SJSA1 (cell line): ENCODE data around the gene POLR2L. TPM values are rescaled to one million over a fixed set of nuclear protein-coding genes. Genes with fewer than 3 reads are reported as not detected.
A peak's percentile ranks its signal among the peaks of the same experiment; 100 is the strongest.

ENCODE experiments used
- DNase-seq, 2 experiments: peaks; one replicate each; pipeline ENCODE4 v3.0.0-alpha.2; 2015 to 2020; ENCODE audit warnings: low spot score in 2 of 2, low read depth in 1 of 2
- H3K27ac ChIP-seq: fragments of 250-450 bp; sonication (Bioruptor Pico); 2 replicates; pipeline ENCODE4 v1.5.1; 2020; ENCODE audit warnings: mild to moderate bottlenecking, moderate library complexity
- H3K27me3 ChIP-seq: fragments of 250-450 bp; sonication (Bioruptor Pico); replicated peaks from 2 replicates; pipeline ENCODE4 v1.5.1; 2020; ENCODE audit warnings: mild to moderate bottlenecking, moderate library complexity
- H3K36me3 ChIP-seq: fragments of 250-450 bp; sonication (Bioruptor Pico); 2 replicates; pipeline ENCODE4 v1.5.1; 2020; ENCODE audit warnings: mild to moderate bottlenecking
- H3K4me1 ChIP-seq: fragments of 250-450 bp; sonication (Bioruptor Pico); replicated peaks from 2 replicates; pipeline ENCODE4 v1.6.1; 2021; ENCODE audit warnings: mild to moderate bottlenecking
- H3K4me3 ChIP-seq: fragments of 250-450 bp; sonication (Bioruptor Pico); 2 replicates; pipeline ENCODE4 v1.5.1; 2020; ENCODE audit warnings: mild to moderate bottlenecking
- H3K9me3 ChIP-seq: fragments of 250-450 bp; sonication (Bioruptor Pico); replicated peaks from 2 replicates; pipeline ENCODE4 v1.5.1; 2020; ENCODE audit warnings: mild to moderate bottlenecking
- total RNA-seq: library from RNA; depleted of rRNA; stranded (reverse); fragments of >200 nt; shearing (Covaris generic); gene quantifications from 2 replicates; pipeline ENCODE4 v1.2.3, GENCODE V29; 2014

The POLR2L gene
- total RNA-seq, 1 experiment from 2014 or later: 75.8 TPM

DNA sequence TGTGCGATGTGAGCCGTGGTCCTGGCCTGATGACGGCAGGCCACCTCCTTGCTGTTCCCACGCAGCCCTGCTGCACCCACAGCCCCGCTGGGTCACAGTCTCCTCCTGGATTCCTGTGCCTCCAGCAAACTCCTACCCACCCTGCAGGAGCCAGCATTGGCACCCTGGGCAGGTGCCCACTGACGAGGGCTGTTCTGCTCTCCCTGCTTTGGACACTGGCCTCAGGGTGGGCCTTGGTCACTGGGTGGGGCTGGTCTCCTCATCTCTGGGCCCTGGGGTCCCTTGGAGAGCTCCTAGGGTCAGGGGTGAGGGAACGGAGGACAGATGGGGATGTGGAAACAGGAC is 13.0 kb upstream of the POLR2L start:
- Histone ChIP-seq H3K27me3 (no peaks in the 10 kb centered on the region), H3K4me1 (no peaks in the 10 kb centered on the region), H3K4me3 (no peak overlapping the region), H3K36me3 (peaks cover 4% of the 10 kb centered on the region; the same call in 1 of the 2 replicates), H3K27ac (no peak overlapping the region), H3K9me3 (no peaks in the 10 kb centered on the region)
- DNase-seq: no peak

- H3K27ac ChIP-seq: no peak overlapping the region
- H3K4me1 ChIP-seq: no peaks in the 10 kb centered on the region
- no peaks in the 10 kb centered on the region for H3K27me3 ChIP-seq
- DNase-seq: no peak
- peaks cover 4% of the 10 kb centered on the region; the same call in 1 of the 2 replicates for H3K36me3 ChIP-seq
- H3K9me3 ChIP-seq: no peaks in the 10 kb centered on the region
- no peak overlapping the region for H3K4me3 ChIP-seq
Measured at GRCh38 chr11:854601-855329, 12.4 kb upstream of the POLR2L start.

GRCh38 chr11:853682-854448 is 11.5 kb upstream of the POLR2L start:
- Histone ChIP-seq H3K4me3 (no peak overlapping the region), H3K4me1 (no peaks in the 10 kb centered on the region), H3K36me3 (peaks cover 4% of the 10 kb centered on the region; the same call in 1 of the 2 replicates), H3K9me3 (no peaks in the 10 kb centered on the region), H3K27ac (no peak overlapping the region), H3K27me3 (no peaks in the 10 kb centered on the region)
- DNase-seq: no peak

DNA sequence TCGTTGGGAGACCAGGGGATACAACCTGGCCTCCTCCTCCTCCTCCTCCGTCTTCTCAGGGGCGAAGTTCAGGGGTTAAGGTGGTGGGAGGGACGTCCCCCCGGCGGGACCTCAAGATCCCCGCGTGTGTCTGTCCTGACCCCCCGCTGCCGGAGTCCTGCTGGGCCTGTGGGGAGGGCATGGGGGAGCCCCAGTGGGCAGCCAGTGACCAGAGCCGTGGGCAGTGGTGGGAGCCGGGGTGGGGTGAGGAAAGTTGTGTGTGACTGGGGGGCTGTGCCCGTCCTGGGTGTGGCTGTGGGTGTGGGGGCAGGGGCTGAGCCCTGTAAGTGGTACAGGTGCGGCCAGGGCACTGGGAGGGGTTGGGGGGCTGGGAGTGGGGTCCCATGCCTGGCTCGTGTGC is 10.4 kb upstream of the POLR2L start:
- no peak overlapping the region for H3K27ac ChIP-seq
- no peak overlapping the region for H3K4me3 ChIP-seq
- H3K27me3 ChIP-seq: no peaks in the 10 kb centered on the region
- H3K4me1 ChIP-seq: no peaks in the 10 kb centered on the region
- DNase-seq: no peak
- H3K9me3 ChIP-seq: no peaks in the 10 kb centered on the region
- peaks cover 6% of the 10 kb centered on the region; the same call in 1 of the 2 replicates for H3K36me3 ChIP-seq

GRCh38 chr11:850775-851763 is 8.7 kb upstream of the POLR2L start:
- no peak overlapping the region for H3K27ac ChIP-seq
- no peak overlapping the region for H3K4me3 ChIP-seq
- no peak for DNase-seq
- no peaks in the 10 kb centered on the region for H3K9me3 ChIP-seq
- H3K27me3 ChIP-seq: no peaks in the 10 kb centered on the region
- H3K36me3 ChIP-seq: peaks cover 6% of the 10 kb centered on the region; the same call in 1 of the 2 replicates
- peaks cover 6% of the 10 kb centered on the region for H3K4me1 ChIP-seq

DNA sequence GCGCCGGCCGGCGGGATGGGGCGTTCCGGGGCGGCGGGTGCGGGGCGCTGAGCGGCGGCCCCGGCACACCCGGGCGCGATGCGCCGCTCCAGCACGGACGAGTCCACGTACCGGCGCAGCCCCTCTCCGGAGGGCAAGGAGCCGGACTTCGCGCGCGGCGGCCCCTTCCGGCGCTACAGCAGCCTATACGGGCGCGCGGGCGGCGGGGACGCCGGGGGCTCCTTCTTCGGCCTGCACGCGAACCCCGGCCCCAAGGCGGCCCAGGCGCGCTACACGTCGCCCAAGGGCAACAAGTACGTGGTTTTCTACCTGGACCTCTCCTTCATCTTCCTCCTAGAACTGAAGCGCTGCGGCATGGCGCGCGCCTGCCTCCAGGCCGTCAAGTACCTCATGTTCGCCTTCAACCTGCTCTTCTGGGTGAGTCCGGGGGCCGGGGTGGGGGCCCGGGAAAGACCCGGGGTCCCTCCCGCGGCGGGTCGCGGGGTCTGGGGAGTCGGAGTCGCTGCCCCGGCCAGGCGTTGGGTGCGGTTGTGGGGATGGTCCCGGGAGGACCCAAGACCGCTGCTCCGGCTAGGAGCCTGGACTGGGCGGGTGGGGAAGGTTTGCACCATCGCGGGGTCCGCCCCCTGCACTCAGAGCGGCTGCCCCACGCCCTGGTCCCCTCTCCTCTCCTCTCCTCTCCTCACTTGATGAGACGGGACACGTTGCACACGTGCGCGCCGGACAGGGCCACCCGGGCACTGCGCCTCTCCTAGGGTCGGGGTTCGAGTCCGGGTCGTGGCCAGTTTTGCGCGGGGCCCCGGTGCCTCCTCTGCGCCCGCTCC is 7.8 kb upstream of the POLR2L start:
- H3K27me3 ChIP-seq: no peaks in the 10 kb centered on the region

GRCh38 chr11:849104-849824 is 6.9 kb upstream of the POLR2L start:
- no peak overlapping the region for H3K27ac ChIP-seq
- no peaks in the 10 kb centered on the region for H3K9me3 ChIP-seq
- peaks cover 22% of the 10 kb centered on the region for H3K4me1 ChIP-seq
- no peaks in the 10 kb centered on the region for H3K27me3 ChIP-seq
- peaks cover 6% of the 10 kb centered on the region; the same call in 1 of the 2 replicates for H3K36me3 ChIP-seq
- no peak for DNase-seq
- no peak overlapping the region for H3K4me3 ChIP-seq

More for the DNA sequence above, 7.8 kb upstream of the POLR2L start:
- DNase-seq: no peak
- H3K36me3 ChIP-seq: peaks cover 6% of the 10 kb centered on the region; the same call in 1 of the 2 replicates
- peaks cover 15% of the 10 kb centered on the region for H3K4me1 ChIP-seq
- no peak overlapping the region for H3K4me3 ChIP-seq
- H3K27ac ChIP-seq: no peak overlapping the region
- H3K9me3 ChIP-seq: no peaks in the 10 kb centered on the region

DNA sequence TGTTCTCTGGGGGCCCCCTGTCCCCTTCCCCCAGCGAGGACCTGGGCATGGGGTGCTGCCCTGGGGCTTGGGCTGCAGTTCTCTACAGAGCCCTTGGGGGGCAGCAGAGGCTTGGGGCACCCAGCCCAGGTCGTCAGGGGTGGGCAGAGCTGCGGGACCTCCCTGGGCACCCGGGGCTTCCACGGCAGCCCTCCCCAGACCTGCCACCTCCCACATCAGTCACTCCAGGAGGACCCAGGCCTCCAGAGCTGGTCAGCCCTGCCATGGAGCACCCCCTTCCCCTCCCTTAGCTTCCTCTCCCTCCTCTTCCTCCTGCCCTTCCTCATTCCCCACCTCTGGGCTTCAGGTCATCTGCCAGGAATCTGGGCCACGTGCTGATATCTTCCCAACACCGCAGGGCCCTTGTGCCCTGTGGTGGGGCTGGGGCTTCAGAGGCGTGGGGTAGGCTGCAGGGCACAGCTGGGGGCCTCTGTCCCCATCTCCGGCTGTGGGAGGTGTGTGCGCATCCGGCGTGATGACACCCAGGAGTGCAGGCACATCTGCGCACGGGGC is 6.1 kb upstream of the POLR2L start:
- DNase-seq: no peak
- Histone ChIP-seq H3K4me3 (no peak overlapping the region), H3K27me3 (no peaks in the 10 kb centered on the region), H3K4me1 (peaks cover 27% of the 10 kb centered on the region), H3K9me3 (no peaks in the 10 kb centered on the region), H3K36me3 (peaks cover 6% of the 10 kb centered on the region; the same call in 1 of the 2 replicates), H3K27ac (no peak overlapping the region)

DNA sequence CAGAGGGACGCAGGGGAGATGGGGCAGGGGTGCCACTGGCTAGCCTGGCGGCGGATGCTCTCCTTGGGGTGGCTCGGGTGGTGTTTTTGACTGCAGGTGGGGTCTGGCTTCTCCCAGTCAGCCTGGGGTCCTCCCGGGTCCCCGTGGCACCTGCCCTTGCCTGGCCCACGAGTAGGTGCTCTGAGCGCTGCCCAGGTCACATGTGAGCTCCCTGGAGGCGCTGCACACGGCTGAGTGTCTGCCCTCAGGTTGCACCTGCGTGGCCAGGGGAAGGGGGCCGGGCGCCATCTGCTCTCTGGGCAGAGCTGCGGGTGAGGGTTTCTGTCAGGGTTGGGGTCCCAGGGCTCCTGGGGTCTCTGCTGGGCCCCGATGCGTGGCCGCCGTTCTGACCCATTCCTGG is 5.5 kb upstream of the POLR2L start:
- H3K36me3 ChIP-seq: peaks cover 6% of the 10 kb centered on the region; the same call in 1 of the 2 replicates

GRCh38 chr11:846496-847098 is 4.3 kb upstream of the POLR2L start:
- Histone ChIP-seq H3K36me3 (peaks cover 15% of the 10 kb centered on the region), H3K27me3 (no peaks in the 10 kb centered on the region), H3K4me1 (peaks cover 27% of the 10 kb centered on the region), H3K27ac (no peak overlapping the region), H3K4me3 (no peak overlapping the region), H3K9me3 (no peaks in the 10 kb centered on the region)
- no peak for DNase-seq

More for the DNA sequence above, 5.5 kb upstream of the POLR2L start:
- Histone ChIP-seq H3K27me3 (no peaks in the 10 kb centered on the region), H3K4me3 (no peak overlapping the region), H3K27ac (no peak overlapping the region), H3K4me1 (peaks cover 27% of the 10 kb centered on the region), H3K9me3 (no peaks in the 10 kb centered on the region)
- DNase-seq: no peak

GRCh38 chr11:845872-846495 is 3.7 kb upstream of the POLR2L start:
- Histone ChIP-seq H3K27ac (no peak overlapping the region), H3K9me3 (no peaks in the 10 kb centered on the region), H3K27me3 (no peaks in the 10 kb centered on the region), H3K4me1 (peaks cover 31% of the 10 kb centered on the region), H3K36me3 (peaks cover 21% of the 10 kb centered on the region), H3K4me3 (no peak overlapping the region)
- peak; percentile 28 to 52 for DNase-seq
